K562 (cell line): ENCODE measurements around the gene GFOD2. TPM values are rescaled to one million over a fixed set of nuclear protein-coding genes. Genes with fewer than 3 reads are reported as not detected.

ENCODE experiments used
- BRD4 ChIP-seq: fragments of 200-600 bp; sonication (generic); IDR thresholded peaks from 2 replicates; pipeline ENCODE4 v1.6.1; 2017; ENCODE audit warnings: inconsistent platforms
- CTBP1 ChIP-seq: fragments of 450-650 bp; IDR thresholded peaks from 2 replicates; pipeline ENCODE4 v1.6.1; 2016; ENCODE audit warnings: borderline replicate concordance
- ETV1 ChIP-seq: fragments of 450-650 bp; conservative IDR thresholded peaks from 2 replicates; pipeline ENCODE4 v1.6.1; 2016; ENCODE audit warnings: missing genetic modification characterization, control low read depth, low read depth, missing compliant biosample characterization
- HDAC1 ChIP-seq, 2 experiments: fragments of 450-650 bp; IDR thresholded peaks; 2 replicates each; pipeline ENCODE4 v1.6.1; 2016 to 2017; ENCODE audit warnings: inconsistent platforms in 1 of 2, mild to moderate bottlenecking in 1 of 2, moderate library complexity in 1 of 2
- HDAC2 ChIP-seq: fragments of 450-650 bp; IDR thresholded peaks from 2 replicates; pipeline ENCODE4 v1.6.1; 2016; ENCODE audit warnings: mild to moderate bottlenecking
- KLF16 ChIP-seq: IDR thresholded peaks from 2 replicates; pipeline ENCODE4 v1.6.1; 2016; ENCODE audit warnings: antibody characterized with exemption
- MTA3 ChIP-seq: fragments of 450-650 bp; formaldehyde crosslinking; IDR thresholded peaks from 2 replicates; pipeline ENCODE4 v1.6.1; 2017; ENCODE audit warnings: mild to moderate bottlenecking, borderline replicate concordance
- NRF1 ChIP-seq, 2 experiments: fragments of 450-650 bp; IDR thresholded peaks in 1 of 2; conservative IDR thresholded peaks in 1 of 2; 2 replicates each; pipeline ENCODE4 v1.6.1; 2014; ENCODE audit warnings: mild to moderate bottlenecking in 2 of 2
- POLR2G ChIP-seq: fragments of 200-400 bp; formaldehyde crosslinking; IDR thresholded peaks from 2 replicates; pipeline ENCODE4 v1.6.1; 2017; ENCODE audit warnings: low read depth, mild to moderate bottlenecking, antibody characterized with exemption, low read length, moderate library complexity
- RFX1 ChIP-seq: fragments of 450-650 bp; IDR thresholded peaks from 2 replicates; pipeline ENCODE4 v1.6.1; 2016; ENCODE audit warnings: mild to moderate bottlenecking, moderate library complexity
- TSHZ1 ChIP-seq: fragments of 250-450 bp; sonication (Bioruptor Pico); IDR thresholded peaks from 2 replicates; pipeline ENCODE4 v1.4.0; 2020; ENCODE audit warnings: mild to moderate bottlenecking, moderate library complexity
- VEZF1 ChIP-seq: fragments of 200-800 bp; sonication (Bioruptor generic); IDR thresholded peaks from 2 replicates; pipeline ENCODE4 v1.6.1; 2017; ENCODE audit warnings: missing genetic modification characterization, missing compliant biosample characterization
- ZBTB1 ChIP-seq: sonication (generic); formaldehyde crosslinking; IDR thresholded peaks from 2 replicates; pipeline ENCODE4 v1.8.1; 2023; ENCODE audit warnings: missing genetic modification reagents, low read depth, mild to moderate bottlenecking, borderline replicate concordance
- ZFP91 ChIP-seq: sonication (generic); formaldehyde crosslinking; IDR thresholded peaks from 2 replicates; pipeline ENCODE4 v1.8.0; 2022; ENCODE audit warnings: mild to moderate bottlenecking, missing genetic modification reagents
- ZFX ChIP-seq: sonication (generic); formaldehyde crosslinking; IDR thresholded peaks from 2 replicates; pipeline ENCODE4 v1.8.0; 2022; ENCODE audit warnings: mild to moderate bottlenecking, missing genetic modification reagents, moderate library complexity
- polyA plus RNA-seq, 8 experiments: library from polyadenylated mRNA; depleted of rRNA in 4 of 8; stranded (reverse) in 5 of 8; unstranded in 3 of 8; fragments of >200 nt; fragmentation: Nextera tagmentation in 2 of 8; fragmentation: Illumina TruSeq in 1 of 8; extraction: Ambion mirVana in 2 of 8; extraction: Trizol in 1 of 8; gene quantifications; 2 replicates each; pipeline versions ENCODE4 v1.2.1 to v1.2.3, GENCODE V29; 2011 to 2014; ENCODE audit warnings: inconsistent platforms in 1 of 8, missing spikeins in 1 of 8
- total RNA-seq, 7 experiments: library from RNA; depleted of rRNA in 6 of 7; stranded (reverse); fragments of >200 nt in 6 of 7; fragmentation: Illumina TruSeq in 2 of 7; extraction: Trizol in 2 of 7; gene quantifications; 2 replicates each; pipeline versions ENCODE4 v1.2.1 to v1.2.3, GENCODE V29; 2011 to 2021; ENCODE audit warnings: low replicate concordance in 1 of 7

The GFOD2 gene
- total and polyA plus RNA-seq, 9 of the 15 experiments (the other 6 are each of a cell fraction or from before 2014, with no cell fraction given), result 1.9 to 15.8 (median 11.1) TPM

- TF ChIP-seq ETV1 (0 out of 2 replicates have a peak, but pooled peaks have one; percentile 41), ZBTB1 (0 out of 2 replicates have a peak, but pooled peaks have one; percentile 45), TSHZ1 (CRISPR knock-in tag) (no peak), POLR2G (peak; percentile 92), BRD4 (peak; percentile 26; the same call in 1 of the 2 replicates), CTBP1 (peak; percentile 12; the same call in 1 of the 2 replicates), VEZF1 (CRISPR knock-in tag) (peak; percentile 90), NRF1 (conservative IDR thresholded peaks at IDR 0.05 in 1 of 2, IDR thresholded peaks at IDR 0.05 in 1 of 2) (peak; percentile 99), MTA3 (0 out of 2 replicates have a peak, but pooled peaks have one; percentile 19), HDAC1 (IDR thresholded peaks at IDR 0.05) (peak in 1 of 2 experiments; percentile 65; a peak in 1 of 4 replicates), KLF16 (no peak), ZFX (CRISPR knock-in tag) (peak; percentile 75), RFX1 (no peak), HDAC2 (0 out of 2 replicates have a peak, but pooled peaks have one; percentile 56), ZFP91 (CRISPR knock-in tag) (no peak)
Measured at GRCh38 chr16:67659675-67660563, 59.2 kb downstream of the GFOD2 start, which contains the start of gene ACD (continued).
